PC-3 (cell line): Measurements from ENCODE around the gene KLK15. TPM values are rescaled to one million over a fixed set of nuclear protein-coding genes. Genes with fewer than 3 reads are reported as not detected.

Source experiments
- ATAC-seq: fragments of 200-7000 bp; cut with Tn5 transposase; 2 replicates; pipeline ENCODE4 v1.9.1; 2020; ENCODE audit warnings: mild to moderate bottlenecking, moderate library complexity
- BruUV-seq: library from RNA; stranded (reverse); fragments of 400-500 nt; replicated peaks from 2 replicates; lab custom pipeline; 2021; lab: Mats Ljungman, UMichigan
- CTCF ChIA-PET: fragments of 300-600 bp; sonication (Branson Sonifier 250); formaldehyde crosslinking; loops from one replicate; lab custom pipeline; 2022; ENCODE audit warnings: antibody characterized with exemption; lab: Charles Lee
- POLR2A ChIA-PET: fragments of 300-600 bp; sonication (Branson Sonifier 250); formaldehyde crosslinking; loops from one replicate; lab custom pipeline; 2022; ENCODE audit warnings: antibody characterized with exemption; ENCODE audit not compliant: unreplicated experiment; lab: Charles Lee
- DNase-seq: peaks from one replicate; pipeline ENCODE4 v3.0.0-alpha.2; 2015
- H2AFZ ChIP-seq: fragments of 300-600 bp; sonication (generic); 2 replicates; pipeline ENCODE4 v1.6.0; 2016; ENCODE audit warnings: antibody characterized with exemption, low read length
- H3F3A ChIP-seq: fragments of 300-600 bp; sonication (generic); one replicate; pipeline ENCODE4 v1.6.0; 2017; ENCODE audit warnings: antibody characterized with exemption, low read length, control low read depth, mild to moderate bottlenecking; ENCODE audit not compliant: unreplicated experiment
- H3K27ac ChIP-seq: fragments of 300-600 bp; sonication (generic); 2 replicates; pipeline ENCODE4 v1.5.1; 2016; ENCODE audit warnings: mild to moderate bottlenecking, low read length
- H3K27me3 ChIP-seq: fragments of 300-600 bp; sonication (generic); 2 replicates; pipeline ENCODE4 v1.6.1; 2016; ENCODE audit warnings: low read length, mixed read lengths
- H3K36me3 ChIP-seq: fragments of 300-600 bp; sonication (generic); 2 replicates; pipeline ENCODE4 v1.6.1; 2016; ENCODE audit warnings: low read depth, mixed run types, low read length, mixed read lengths
- H3K4me1 ChIP-seq: fragments of 300-600 bp; sonication (generic); 2 replicates; pipeline ENCODE4 v1.5.1; 2016; ENCODE audit warnings: low read length; ENCODE audit not compliant: insufficient read depth
- H3K4me2 ChIP-seq: fragments of 300-600 bp; sonication (generic); 2 replicates; pipeline ENCODE4 v1.6.0; 2016; ENCODE audit warnings: low read length
- H3K4me3 ChIP-seq: fragments of 300-600 bp; sonication (generic); 2 replicates; pipeline ENCODE4 v1.5.1; 2016; ENCODE audit warnings: mild to moderate bottlenecking, low read length, mixed read lengths
- H3K79me2 ChIP-seq: fragments of 300-600 bp; sonication (generic); 2 replicates; pipeline ENCODE4 v1.6.1; 2017; ENCODE audit warnings: low read length, mixed read lengths
- H3K9ac ChIP-seq: fragments of 300-600 bp; sonication (generic); 2 replicates; pipeline ENCODE4 v1.6.0; 2016; ENCODE audit warnings: mild to moderate bottlenecking, low read length
- H3K9me2 ChIP-seq: fragments of 300-600 bp; sonication (generic); replicated peaks from 2 replicates; pipeline ENCODE4 v1.6.1; 2016; ENCODE audit warnings: mixed run types, low read length, mixed read lengths
- H3K9me3 ChIP-seq: fragments of 300-600 bp; sonication (generic); 2 replicates; pipeline ENCODE4 v1.6.1; 2016; ENCODE audit warnings: low read length, mixed read lengths
- H4K20me1 ChIP-seq: fragments of 300-600 bp; sonication (generic); 2 replicates; pipeline ENCODE4 v1.6.1; 2016; ENCODE audit warnings: low read length, mixed read lengths
- EZH2 ChIP-seq: fragments of 300-600 bp; sonication (generic); IDR thresholded peaks from one replicate; pipeline ENCODE4 v1.6.1; 2017; ENCODE audit warnings: antibody characterized with exemption, mild to moderate bottlenecking, low read length; ENCODE audit not compliant: unreplicated experiment
- EZH2phosphoT487 ChIP-seq: fragments of 300-600 bp; sonication (generic); IDR thresholded peaks from 2 replicates; pipeline ENCODE4 v1.6.1; 2018; ENCODE audit warnings: mild to moderate bottlenecking, antibody characterized with exemption, low read length, borderline replicate concordance
- intact Hi-C: fragments of 100-400 bp; cut with micrococcal nuclease; formaldehyde crosslinking; loops from 2 replicates; pipeline ENCODE4 v1.9.0; 2023
- total RNA-seq: library from RNA; depleted of rRNA; stranded (reverse); fragments of >200 nt; gene quantifications from 2 replicates; pipeline ENCODE4 v1.2.3, GENCODE V29; 2014
- TF ChIP-seq, protein P1 (sequence below): fragments of 300-600 bp; sonication (generic); conservative IDR thresholded peaks from 2 replicates; pipeline ENCODE4 v1.5.1; 2017; ENCODE audit warnings: antibody characterized with exemption, low read depth, mild to moderate bottlenecking, low read length

Gene KLK15
- total RNA-seq, 1 experiment from 2014 or later, result 1.3 TPM

DNA sequence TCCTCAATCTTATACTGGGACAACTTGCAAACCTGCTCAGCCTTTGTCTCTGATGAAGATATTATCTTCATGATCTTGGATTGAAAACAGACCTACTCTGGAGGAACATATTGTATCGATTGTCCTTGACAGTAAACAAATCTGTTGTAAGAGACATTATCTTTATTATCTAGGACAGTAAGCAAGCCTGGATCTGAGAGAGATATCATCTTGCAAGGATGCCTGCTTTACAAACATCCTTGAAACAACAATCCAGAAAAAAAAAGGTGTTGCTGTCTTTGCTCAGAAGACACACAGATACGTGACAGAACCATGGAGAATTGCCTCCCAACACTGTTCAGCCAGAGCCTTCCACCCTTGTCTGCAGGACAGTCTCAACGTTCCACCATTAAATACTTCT is 17.4 kb upstream of the KLK15 start:
- peaks cover 76% of the 10 kb centered on the region for H3K27me3 ChIP-seq
- H3K9ac ChIP-seq, result no peak overlapping the region
- no peak for ATAC-seq
- DNase-seq, result no peak
- H3K9me2 ChIP-seq, result no peaks in the 10 kb centered on the region
- H3K9me3 ChIP-seq, result no peaks in the 10 kb centered on the region
- H2AFZ ChIP-seq, result no peak overlapping the region
- no peaks in the 10 kb centered on the region for H3F3A ChIP-seq
- H3K36me3 ChIP-seq, result no peaks in the 10 kb centered on the region
- no TSS peak for BruUV-seq
- no peak for TF ChIP-seq EZH2
- TF ChIP-seq, protein P1, sequence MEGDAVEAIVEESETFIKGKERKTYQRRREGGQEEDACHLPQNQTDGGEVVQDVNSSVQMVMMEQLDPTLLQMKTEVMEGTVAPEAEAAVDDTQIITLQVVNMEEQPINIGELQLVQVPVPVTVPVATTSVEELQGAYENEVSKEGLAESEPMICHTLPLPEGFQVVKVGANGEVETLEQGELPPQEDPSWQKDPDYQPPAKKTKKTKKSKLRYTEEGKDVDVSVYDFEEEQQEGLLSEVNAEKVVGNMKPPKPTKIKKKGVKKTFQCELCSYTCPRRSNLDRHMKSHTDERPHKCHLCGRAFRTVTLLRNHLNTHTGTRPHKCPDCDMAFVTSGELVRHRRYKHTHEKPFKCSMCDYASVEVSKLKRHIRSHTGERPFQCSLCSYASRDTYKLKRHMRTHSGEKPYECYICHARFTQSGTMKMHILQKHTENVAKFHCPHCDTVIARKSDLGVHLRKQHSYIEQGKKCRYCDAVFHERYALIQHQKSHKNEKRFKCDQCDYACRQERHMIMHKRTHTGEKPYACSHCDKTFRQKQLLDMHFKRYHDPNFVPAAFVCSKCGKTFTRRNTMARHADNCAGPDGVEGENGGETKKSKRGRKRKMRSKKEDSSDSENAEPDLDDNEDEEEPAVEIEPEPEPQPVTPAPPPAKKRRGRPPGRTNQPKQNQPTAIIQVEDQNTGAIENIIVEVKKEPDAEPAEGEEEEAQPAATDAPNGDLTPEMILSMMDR, result no peak
- no peak for TF ChIP-seq EZH2phosphoT487
- no peaks in the 10 kb centered on the region for H3K4me1 ChIP-seq
- H3K4me2 ChIP-seq, result no peak overlapping the region
- CTCF ChIA-PET, result no interaction called here
- POLR2A ChIA-PET, result no interaction called here
- intact Hi-C loops, result no loop called here
- H3K27ac ChIP-seq, result no peak overlapping the region
- H3K4me3 ChIP-seq, result no peak overlapping the region
- no peaks in the 10 kb centered on the region for H3K79me2 ChIP-seq
- H4K20me1 ChIP-seq, result no peaks in the 10 kb centered on the region

DNA sequence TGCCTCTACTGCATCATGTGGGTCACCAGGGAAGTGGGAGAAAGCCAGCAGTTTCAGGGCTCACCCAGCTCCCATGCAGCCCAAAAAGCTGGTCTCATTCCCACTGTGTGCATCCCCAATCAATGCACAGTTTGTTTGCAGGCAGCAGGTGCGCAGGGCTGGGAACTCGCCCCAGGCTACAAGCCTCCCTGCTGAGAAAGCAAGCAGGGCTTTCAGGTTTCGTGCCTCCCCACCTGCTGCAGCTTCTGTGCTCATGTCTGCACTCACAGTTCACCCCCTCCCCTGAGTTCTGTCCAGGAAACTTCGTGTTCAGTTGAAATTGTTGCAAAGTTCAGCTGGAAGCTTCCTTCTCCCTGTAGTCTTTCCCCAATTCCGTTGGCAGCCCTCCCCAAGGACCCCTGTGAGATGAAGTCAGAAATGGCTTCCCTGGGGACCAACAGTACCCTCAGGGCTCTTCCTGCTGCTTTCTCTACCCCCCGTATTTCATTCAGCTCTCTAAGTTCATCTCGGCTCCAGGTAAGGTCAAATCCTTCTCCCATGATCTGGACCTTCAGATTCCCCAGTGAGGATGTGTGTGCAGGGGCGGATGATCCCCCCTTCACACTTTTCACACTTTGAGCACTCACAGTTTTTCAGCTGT is 11.0 kb upstream of the KLK15 start:
- H3K27me3 ChIP-seq, result peaks cover 80% of the 10 kb centered on the region
- no peak overlapping the region for H3K9ac ChIP-seq
- no TSS peak for BruUV-seq
- H3K4me3 ChIP-seq, result no peak overlapping the region
- no peak for TF ChIP-seq EZH2
- TF ChIP-seq, protein P1, result no peak
- TF ChIP-seq EZH2phosphoT487, result no peak
- no peak overlapping the region for H3K4me2 ChIP-seq
- H2AFZ ChIP-seq, result no peak overlapping the region
- H3F3A ChIP-seq, result no peaks in the 10 kb centered on the region
- no peaks in the 10 kb centered on the region for H3K4me1 ChIP-seq
- intact Hi-C loops, result no loop called here
- no peaks in the 10 kb centered on the region for H3K9me2 ChIP-seq
- ATAC-seq, result no peak
- DNase-seq, result no peak
- no peaks in the 10 kb centered on the region for H4K20me1 ChIP-seq
- no peak overlapping the region for H3K27ac ChIP-seq
- H3K9me3 ChIP-seq, result peaks cover 6% of the 10 kb centered on the region; the same call in 1 of the 2 replicates
- H3K79me2 ChIP-seq, result no peaks in the 10 kb centered on the region
- H3K36me3 ChIP-seq, result no peaks in the 10 kb centered on the region
- POLR2A ChIA-PET, result interaction anchor here (0.5 kb wide), 1 partner anchor 120 kb away, joined by 6 read pairs; no protein-coding TSS in a partner anchor
- CTCF ChIA-PET, result no interaction called here

DNA sequence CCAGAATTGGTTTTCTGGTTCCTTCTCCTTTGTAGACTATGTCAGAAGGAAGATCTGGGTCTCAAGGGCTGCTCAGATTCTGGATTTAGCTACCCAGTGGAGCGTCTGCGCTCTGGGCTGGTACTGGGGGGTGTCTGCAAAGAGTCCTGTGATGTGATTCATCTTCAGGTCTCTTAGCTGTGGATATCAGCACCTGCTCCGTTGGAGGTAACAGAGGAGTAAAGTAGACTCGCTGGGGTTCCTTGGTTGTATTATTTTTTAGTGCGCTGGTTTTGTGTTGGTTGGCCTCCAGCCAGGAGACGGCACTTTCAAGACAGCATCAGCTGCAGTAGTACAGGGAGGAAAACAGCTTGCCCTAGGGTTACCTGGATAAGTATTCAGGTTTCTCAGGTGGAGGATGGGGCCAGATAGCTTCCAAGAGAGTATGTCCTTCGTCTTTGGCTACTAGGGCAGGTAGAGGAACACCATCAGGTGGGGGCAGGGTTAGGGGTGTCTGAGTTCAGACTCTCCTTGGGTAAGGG is 10.4 kb upstream of the KLK15 start:
- Histone ChIP-seq H3K9ac (no peak overlapping the region), H3K4me3 (no peak overlapping the region), H3K4me1 (no peaks in the 10 kb centered on the region), H3K79me2 (no peaks in the 10 kb centered on the region), H4K20me1 (no peaks in the 10 kb centered on the region), H3K9me2 (no peaks in the 10 kb centered on the region), H3K27ac (no peak overlapping the region), H3K4me2 (no peak overlapping the region), H3F3A (no peaks in the 10 kb centered on the region), H2AFZ (no peak overlapping the region), H3K36me3 (no peaks in the 10 kb centered on the region), H3K9me3 (peaks cover 6% of the 10 kb centered on the region; the same call in 1 of the 2 replicates), H3K27me3 (peaks cover 76% of the 10 kb centered on the region)
- TF ChIP-seq EZH2phosphoT487, result no peak
- TF ChIP-seq, protein P1, result no peak
- no peak for TF ChIP-seq EZH2
- ATAC-seq (no peak), DNase-seq (no peak)
- CTCF ChIA-PET, result no interaction called here
- POLR2A ChIA-PET, result no interaction called here
- BruUV-seq, result no TSS peak
- intact Hi-C loops, result no loop called here
